HCT116 (cell line): Measurements from ENCODE around the gene EEFSEC. TPM values are rescaled to one million over a fixed set of nuclear protein-coding genes. Genes with fewer than 3 reads are reported as not detected.

Source experiments
- ATAC-seq: fragments of 200-7000 bp; cut with Tn5 transposase; 2 replicates; pipeline ENCODE4 v1.9.1; 2020; ENCODE audit warnings: mild to moderate bottlenecking, moderate library complexity
- BruUV-seq: library from RNA; stranded (reverse); fragments of 400-500 nt; replicated peaks from 2 replicates; lab custom pipeline; 2021; lab: Mats Ljungman, UMichigan
- CTCF ChIA-PET: fragments of 300-600 bp; sonication (Branson Sonifier 250); formaldehyde crosslinking; loops from one replicate; lab custom pipeline; 2021; ENCODE audit warnings: antibody characterized with exemption; lab: Charles Lee
- POLR2A ChIA-PET: fragments of 300-600, 350-600 bp; sonication (Branson Sonifier 250); formaldehyde crosslinking; loops from one replicate; lab custom pipeline; 2021; ENCODE audit warnings: antibody characterized with exemption; lab: Charles Lee
- RAD21 ChIA-PET, 2 experiments: fragments of 300-600 bp; sonication (Branson Sonifier 250); formaldehyde crosslinking; loops; one replicate each; lab custom pipeline; 2023; ENCODE audit warnings: low total read pairs in 2 of 2; ENCODE audit not compliant: uncharacterized antibody in 2 of 2, unreplicated experiment in 2 of 2, low non-redundant PET in 1 of 2; lab: Charles Lee
- DNase-seq: peaks from one replicate; pipeline ENCODE4 v3.0.0-alpha.2; 2010; ENCODE audit warnings: low read depth, low spot score
- H2AFZ ChIP-seq: fragments of 200-600 bp; shearing (Covaris generic), sonication (generic); 2 replicates; pipeline ENCODE4 v1.6.1; 2017; ENCODE audit warnings: low read depth, mixed run types, mixed read lengths, antibody characterized with exemption, low read length; ENCODE audit not compliant: poor library complexity, severe bottlenecking
- H3K27ac ChIP-seq: 2 replicates; pipeline ENCODE4 v1.5.1; 2012; ENCODE audit warnings: low read depth, low read length
- H3K27me3 ChIP-seq: fragments of 200-600 bp; sonication (generic); 2 replicates; pipeline ENCODE4 v1.6.1; 2016; ENCODE audit warnings: mixed run types, low read length, mixed read lengths; ENCODE audit not compliant: insufficient read depth
- H3K36me3 ChIP-seq, 2 experiments: fragments of 200-500 bp in 1 of 2; fragments of 200-600 bp in 1 of 2; sonication (Bioruptor generic) in 1 of 2; sonication (generic) in 1 of 2; 2 replicates each; pipeline versions ENCODE4 v1.5.1 to v1.6.1; 2014 to 2016; ENCODE audit warnings: low read length in 2 of 2, inconsistent platforms in 1 of 2, mixed read lengths in 1 of 2, mixed run types in 1 of 2; ENCODE audit not compliant: insufficient read depth in 2 of 2, control insufficient read depth in 1 of 2
- H3K4me1 ChIP-seq, 2 experiments: fragments of 200-600 bp in 1 of 2; sonication (generic) in 1 of 2; 2 replicates each; pipeline versions ENCODE4 v1.5.1 to v1.6.1; 2012 to 2017; ENCODE audit warnings: low read length in 2 of 2, inconsistent platforms in 1 of 2, mild to moderate bottlenecking in 1 of 2, mixed read lengths in 1 of 2, mixed run types in 1 of 2, moderate library complexity in 1 of 2; ENCODE audit not compliant: insufficient read depth in 2 of 2, control insufficient read depth in 1 of 2
- H3K4me2 ChIP-seq: fragments of 200-600 bp; sonication (generic); 2 replicates; pipeline ENCODE4 v1.6.1; 2017; ENCODE audit warnings: mixed run types, low read length, mixed read lengths
- H3K4me3 ChIP-seq, 2 experiments: fragments of 200-600 bp in 1 of 2; sonication (generic) in 1 of 2; replicated peaks in 1 of 2; 2 replicates each; pipeline ENCODE4 v1.5.1; 2011 to 2016; ENCODE audit warnings: low read length in 2 of 2, control low read depth in 1 of 2, low read depth in 1 of 2, mild to moderate bottlenecking in 1 of 2, mixed read lengths in 1 of 2, mixed run types in 1 of 2
- H3K79me2 ChIP-seq: fragments of 200-600 bp; sonication (generic); 2 replicates; pipeline ENCODE4 v1.6.1; 2017; ENCODE audit warnings: mild to moderate bottlenecking, mixed run types, low read length, moderate library complexity, mixed read lengths; ENCODE audit not compliant: insufficient read depth
- H3K9ac ChIP-seq: fragments of 200-600 bp; sonication (generic); 2 replicates; pipeline ENCODE4 v1.6.1; 2016; ENCODE audit warnings: low read length, mixed read lengths
- H3K9me2 ChIP-seq: fragments of 200-600 bp; sonication (generic), shearing (Covaris generic); 2 replicates; pipeline ENCODE4 v1.6.1; 2017; ENCODE audit warnings: mixed run types, mild to moderate bottlenecking, moderate library complexity; ENCODE audit not compliant: insufficient read depth
- H3K9me3 ChIP-seq, 2 experiments: fragments of 200-500 bp in 1 of 2; fragments of 200-600 bp in 1 of 2; sonication (Bioruptor generic) in 1 of 2; sonication (generic) in 1 of 2; 2 replicates each; pipeline ENCODE4 v1.6.1; 2014 to 2017; ENCODE audit warnings: low read length in 2 of 2, mixed read lengths in 2 of 2, inconsistent platforms in 1 of 2, low read depth in 1 of 2, mild to moderate bottlenecking in 1 of 2, mixed run types in 1 of 2, moderate library complexity in 1 of 2; ENCODE audit not compliant: control insufficient read depth in 1 of 2, insufficient read depth in 1 of 2
- H4K20me1 ChIP-seq: fragments of 200-600 bp; sonication (generic), shearing (Covaris generic); 2 replicates; pipeline ENCODE4 v1.6.1; 2017; ENCODE audit warnings: mixed run types, mild to moderate bottlenecking, moderate library complexity; ENCODE audit not compliant: insufficient read depth
- ATF3 ChIP-seq: IDR thresholded peaks from 2 replicates; pipeline ENCODE4 v1.6.1; 2012
- CBX3 ChIP-seq: IDR thresholded peaks from 2 replicates; pipeline ENCODE4 v1.6.1; 2012; ENCODE audit warnings: low read depth
- CEBPB ChIP-seq: IDR thresholded peaks from 2 replicates; pipeline ENCODE4 v1.6.1; 2012; ENCODE audit warnings: low read depth
- CTCF ChIP-seq, 3 experiments: fragments of 200-600 bp in 1 of 3; sonication (generic) in 1 of 3; IDR thresholded peaks in 2 of 3; conservative IDR thresholded peaks in 1 of 3; 2 replicates each; pipeline ENCODE4 v1.5.1; 2012 to 2017; ENCODE audit warnings: low read depth in 2 of 3, low read length in 2 of 3, antibody characterized with exemption in 1 of 3, borderline replicate concordance in 1 of 3, control low read depth in 1 of 3, mild to moderate bottlenecking in 1 of 3, mixed read lengths in 1 of 3, mixed run types in 1 of 3, moderate library complexity in 1 of 3; ENCODE audit not compliant: insufficient read depth in 1 of 3
- EZH2 ChIP-seq: fragments of 200-600 bp; sonication (generic); IDR thresholded peaks from 2 replicates; pipeline ENCODE4 v1.6.1; 2017; ENCODE audit warnings: antibody characterized with exemption, mixed run types
- EZH2phosphoT487 ChIP-seq: fragments of 200-600 bp; IDR thresholded peaks from 2 replicates; pipeline ENCODE4 v1.6.1; 2018; ENCODE audit warnings: antibody characterized with exemption, borderline replicate concordance
- FOSL1 ChIP-seq: IDR thresholded peaks from 2 replicates; pipeline ENCODE4 v1.6.1; 2012; ENCODE audit warnings: low read depth
- JUND ChIP-seq: IDR thresholded peaks from 2 replicates; pipeline ENCODE4 v1.6.1; 2012
- POLR2A ChIP-seq: IDR thresholded peaks from 2 replicates; pipeline ENCODE4 v1.7.0; 2011; ENCODE audit warnings: borderline replicate concordance; ENCODE audit not compliant: insufficient read depth, insufficient read length; ENCODE audit errors: extremely low read depth
- POLR2AphosphoS5 ChIP-seq: IDR thresholded peaks from 2 replicates; pipeline ENCODE4 v1.6.1; 2011; ENCODE audit warnings: mild to moderate bottlenecking, low read depth, low read length, moderate library complexity
- RAD21 ChIP-seq: IDR thresholded peaks from 2 replicates; pipeline ENCODE4 v1.6.1; 2012; ENCODE audit warnings: low read depth, mild to moderate bottlenecking
- SP1 ChIP-seq: IDR thresholded peaks from 2 replicates; pipeline ENCODE4 v1.6.1; 2012; ENCODE audit warnings: low read depth
- SRF ChIP-seq: IDR thresholded peaks from 2 replicates; pipeline ENCODE4 v1.6.1; 2012; ENCODE audit warnings: low read depth
- YY1 ChIP-seq: IDR thresholded peaks from 2 replicates; pipeline ENCODE4 v1.6.1; 2011; ENCODE audit warnings: low read length, low read depth, moderate library complexity, mild to moderate bottlenecking; ENCODE audit not compliant: insufficient replicate concordance; ENCODE audit errors: extremely low read depth
- ZFX ChIP-seq: fragments of 450-650 bp; IDR thresholded peaks from 2 replicates; pipeline ENCODE4 v1.6.1; 2017
- intact Hi-C: fragments of 100-400 bp; cut with micrococcal nuclease; formaldehyde crosslinking; loops from 2 replicates; pipeline ENCODE4 v1.10.0; 2022
- total RNA-seq: library from RNA; stranded (reverse); gene quantifications from one replicate; pipeline ENCODE4 v1.2.1, GENCODE V29; 2021; ENCODE audit not compliant: unreplicated experiment

EEFSEC gene
- total RNA-seq, 1 experiment from 2014 or later = 16.1 TPM

GRCh38 chr3:128425142-128425845 is 272.0 kb downstream of the EEFSEC start:
- DNase-seq (no peak), ATAC-seq (no peak)
- Histone ChIP-seq H3K9me2 (no peaks in the 10 kb centered on the region), H3K36me3 (no peaks in the 10 kb centered on the region), H3K79me2 (no peaks in the 10 kb centered on the region), H2AFZ (no peak overlapping the region), H3K27me3 (peaks cover 6% of the 10 kb centered on the region), H3K4me2 (peak overlapping the region; percentile 80), H4K20me1 (no peaks in the 10 kb centered on the region), H3K9me3 (no peaks in the 10 kb centered on the region), H3K9ac (peak overlapping the region; percentile 7; the same call in 1 of the 2 replicates), H3K4me1 (peaks cover 45 to 66% of the 10 kb centered on the region in 2 experiments), H3K4me3 (peak overlapping the region in 1 of 2 experiments; percentile 17; a peak in 1 of 4 replicates), H3K27ac (peak overlapping the region; percentile 44; the same call in 1 of the 2 replicates)
- no peak for TF ChIP-seq CEBPB
- no peak for TF ChIP-seq JUND
- TF ChIP-seq FOSL1 = no peak
- TF ChIP-seq RAD21 = no peak
- no peak for TF ChIP-seq CTCF (IDR thresholded peaks at IDR 0.05 in 2 of 3, conservative IDR thresholded peaks at IDR 0.05 in 1 of 3; ENCODE audit: borderline replicate concordance in 1 of 3, insufficient read depth in 1 of 3, low read depth in 2 of 3, low read length in 2 of 3)
- TF ChIP-seq SRF = no peak
- TF ChIP-seq ATF3 = no peak
- no peak for TF ChIP-seq EZH2phosphoT487
- TF ChIP-seq POLR2AphosphoS5 = no peak
- TF ChIP-seq ZFX = no peak
- no peak for TF ChIP-seq YY1
- no peak for TF ChIP-seq CBX3
- TF ChIP-seq EZH2 = no peak
- no peak for TF ChIP-seq SP1
- no peak for TF ChIP-seq POLR2A
- intact Hi-C loops = loop anchor here (5.0 to 10.0 kb wide), 3 partner anchors 77 to 253 kb away; no protein-coding TSS in a partner anchor
- RAD21 ChIA-PET = interaction anchor here (0.7 to 1.0 kb wide), 4 partner anchors 64 to 159 kb away, joined by 3 to 7 read pairs (median 4); no protein-coding TSS in a partner anchor
- CTCF ChIA-PET = interaction anchor here (0.7 to 3.4 kb wide), 6 partner anchors 10 to 202 kb away, joined by 3 to 18 read pairs (median 3); no protein-coding TSS in a partner anchor
- no TSS peak for BruUV-seq
- POLR2A ChIA-PET = no interaction called here
